HG02870 (cell line): ENCODE measurements around the gene NAV2.

Source experiments
- ATAC-seq: cut with Tn5 transposase; IDR thresholded peaks from one replicate; pipeline ENCODE4 v1.9.1; 2021; ENCODE audit warnings: mild to moderate bottlenecking, moderate library complexity; ENCODE audit not compliant: unreplicated experiment

NAV2 gene

DNA sequence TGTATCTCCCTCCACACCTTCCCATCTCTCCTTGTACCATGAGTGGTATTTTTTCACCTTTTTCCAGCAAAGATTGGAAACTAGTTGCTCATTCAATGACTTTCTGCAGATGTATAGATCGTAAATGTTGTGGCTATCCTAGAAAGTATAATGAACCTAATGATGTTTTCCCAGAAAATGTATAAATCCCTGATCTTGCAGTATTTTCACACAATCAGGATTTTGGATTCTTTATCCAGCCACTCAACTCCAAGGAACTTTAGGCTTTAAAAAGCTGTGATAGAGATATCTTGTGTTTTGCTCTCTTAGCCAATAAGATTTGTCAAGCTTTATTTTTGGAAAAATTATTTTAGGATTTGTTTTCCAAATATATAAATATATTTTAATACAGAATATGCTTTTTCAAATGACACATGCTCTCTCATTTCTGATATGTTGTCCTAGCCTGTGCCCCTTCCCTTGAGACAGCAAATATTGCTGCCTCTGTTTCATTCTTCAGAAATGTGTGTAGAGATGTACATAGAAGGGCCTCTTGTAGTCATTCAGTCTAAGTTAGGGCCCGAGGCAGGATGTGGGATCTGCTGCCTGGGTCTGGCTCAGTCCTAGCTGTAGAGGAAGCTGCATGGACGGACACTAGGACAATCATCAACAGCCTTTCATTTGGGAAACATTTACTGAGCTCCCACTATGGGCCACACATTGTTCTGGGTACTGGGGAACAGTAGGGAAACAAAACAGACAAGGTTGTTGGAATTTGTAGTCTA is 62.4 kb downstream of the NAV2 start:
- ATAC-seq = no peak

GRCh38 chr11:19775622-19776021 is 63.0 kb downstream of the NAV2 start:
- ATAC-seq = no peak

DNA sequence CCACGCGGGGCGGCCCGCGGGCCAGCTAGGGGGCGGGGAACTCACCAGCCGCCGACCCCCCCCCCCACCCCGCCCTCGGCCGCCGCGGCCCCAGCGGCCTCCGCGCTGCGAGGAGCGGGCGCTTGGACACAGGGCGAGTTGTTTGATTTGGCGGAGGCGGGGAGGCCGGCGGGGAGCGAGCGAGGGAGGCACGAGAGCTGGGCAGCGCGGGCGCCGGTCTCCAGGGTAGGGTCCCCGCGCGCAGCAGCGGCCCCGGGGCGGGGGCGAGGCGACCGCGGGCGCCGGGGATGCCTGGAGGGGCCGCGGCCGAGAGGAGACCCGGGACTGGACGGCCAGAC is 64.4 kb downstream of the NAV2 start:
- peak; percentile 26 for ATAC-seq

GRCh38 chr11:19777377-19778102 is 64.9 kb downstream of the NAV2 start:
- peak; percentile 80 for ATAC-seq

DNA sequence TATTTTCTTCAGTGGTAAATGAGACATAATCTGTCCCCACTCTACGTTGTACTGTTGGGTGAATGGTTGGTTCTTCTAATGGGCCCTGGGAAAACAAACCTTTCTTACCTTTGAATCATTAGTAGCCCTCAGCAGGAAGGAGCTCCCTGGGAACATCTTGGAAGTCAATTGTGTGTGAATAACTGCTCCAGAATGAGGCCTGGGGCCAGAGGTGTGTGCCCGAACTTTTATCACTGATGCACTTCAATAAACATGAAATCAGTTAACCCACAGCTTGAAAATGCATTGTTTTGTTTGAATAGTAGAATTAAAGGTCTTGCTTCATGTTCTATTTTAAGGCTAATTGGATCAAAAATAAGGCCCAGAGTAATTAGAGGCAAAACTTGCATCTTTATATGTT is 67.1 kb downstream of the NAV2 start:
- ATAC-seq = no peak

- no peak for ATAC-seq
Measured at GRCh38 chr11:19781351-19781750, 68.7 kb downstream of the NAV2 start.

- no peak for ATAC-seq
Measured at GRCh38 chr11:19785265-19785664, 72.6 kb downstream of the NAV2 start.

DNA sequence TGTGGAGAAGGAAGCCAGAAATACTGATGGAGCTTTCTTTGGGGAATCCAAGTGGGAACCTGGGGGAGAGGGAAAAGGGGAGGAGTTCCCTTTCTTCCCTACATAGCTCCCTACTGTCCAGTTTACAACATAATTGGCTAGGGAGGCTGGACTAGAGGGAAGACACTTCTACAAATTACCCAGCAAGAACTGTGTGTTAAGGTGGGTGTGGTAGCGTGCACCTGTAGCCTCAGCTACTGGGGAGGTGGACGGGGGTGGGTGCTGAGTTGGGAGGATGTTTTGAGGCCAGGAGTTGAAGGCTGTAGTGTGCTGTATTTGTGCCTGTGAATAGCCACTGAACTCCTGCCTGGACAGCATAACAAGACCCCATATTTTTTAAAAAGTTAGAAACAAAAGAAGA is 74.0 kb downstream of the NAV2 start:
- ATAC-seq = no peak

DNA sequence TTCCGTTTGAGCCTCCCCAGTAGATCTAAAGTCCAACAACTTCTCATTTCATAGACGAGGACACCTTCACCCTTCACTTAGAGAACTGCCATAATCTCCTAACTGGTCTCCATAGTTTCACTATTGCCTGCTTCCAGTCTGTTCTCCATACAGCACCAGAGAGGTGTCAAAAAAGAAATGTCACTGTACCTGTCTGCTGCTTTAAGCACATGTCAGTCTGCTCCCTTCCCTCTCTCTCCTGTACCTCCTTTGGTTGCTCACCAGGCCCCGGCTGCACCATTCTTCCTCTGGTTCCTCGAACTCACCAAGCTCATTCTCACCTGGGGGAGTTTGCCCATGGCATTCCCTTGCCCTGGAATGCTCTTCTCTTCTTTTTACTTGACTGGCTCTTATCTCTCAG is 75.8 kb downstream of the NAV2 start:
- ATAC-seq = no peak

DNA sequence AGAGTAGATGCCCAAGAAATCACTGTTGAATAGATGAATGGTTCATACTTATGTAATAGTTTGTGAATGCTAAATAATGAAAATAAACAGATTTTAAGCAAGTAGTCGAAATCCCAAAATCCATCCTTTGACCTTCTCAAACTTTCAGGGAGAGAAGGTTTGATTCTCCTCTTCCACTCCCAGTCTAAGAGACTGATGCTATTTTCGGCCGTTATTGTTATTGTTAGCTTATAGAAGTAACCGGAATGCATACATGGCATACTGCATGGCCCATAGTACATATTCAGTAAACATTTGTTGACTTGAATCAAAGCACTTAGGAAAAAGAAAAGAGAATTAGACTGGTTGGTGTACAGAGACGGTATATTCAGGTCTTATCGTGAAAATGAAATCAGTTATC is 76.6 kb downstream of the NAV2 start:
- ATAC-seq = no peak

- ATAC-seq = no peak
Measured at GRCh38 chr11:19789835-19790710, 77.4 kb downstream of the NAV2 start.

- ATAC-seq = no peak
Measured at GRCh38 chr11:19790831-19791552, 78.4 kb downstream of the NAV2 start.

DNA sequence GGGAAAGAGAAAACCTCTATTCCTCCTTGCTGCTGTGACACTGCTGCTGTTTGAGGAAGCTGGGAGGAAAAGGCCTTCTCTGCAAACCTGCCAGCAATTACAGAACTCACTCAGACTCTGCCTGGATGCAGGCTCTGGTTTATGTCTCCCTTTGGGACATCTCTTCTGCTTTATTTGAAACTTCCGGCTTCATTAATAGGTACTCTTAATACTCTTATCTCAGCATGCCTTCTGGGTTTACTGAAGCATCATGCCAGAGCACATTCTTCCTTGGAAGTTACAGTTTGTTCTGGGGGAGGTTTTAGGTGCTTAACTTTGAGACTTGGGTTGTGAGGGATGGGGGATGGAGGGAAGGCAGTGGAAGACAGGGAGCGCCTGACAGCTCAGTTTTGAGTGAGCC is 79.9 kb downstream of the NAV2 start:
- no peak for ATAC-seq

DNA sequence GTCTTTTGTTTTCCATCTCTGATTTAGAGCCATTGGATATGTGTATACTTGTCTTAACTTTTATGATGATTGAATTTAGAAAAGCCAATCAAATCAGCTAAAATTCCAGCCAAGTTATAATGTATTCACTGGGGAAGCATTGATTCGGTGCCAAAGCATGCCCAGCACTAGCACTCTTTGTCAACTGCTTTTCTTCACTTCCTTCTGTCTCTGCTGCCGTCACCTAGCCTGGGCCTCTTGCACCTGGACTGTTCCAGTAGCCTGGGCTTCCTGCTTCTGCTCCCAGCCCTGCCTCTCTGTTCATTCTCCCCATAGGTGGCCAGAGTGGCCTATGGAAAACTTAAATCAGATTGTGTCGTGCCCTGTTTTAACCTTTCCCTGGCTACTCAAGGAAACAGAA is 80.7 kb downstream of the NAV2 start:
- no peak for ATAC-seq

DNA sequence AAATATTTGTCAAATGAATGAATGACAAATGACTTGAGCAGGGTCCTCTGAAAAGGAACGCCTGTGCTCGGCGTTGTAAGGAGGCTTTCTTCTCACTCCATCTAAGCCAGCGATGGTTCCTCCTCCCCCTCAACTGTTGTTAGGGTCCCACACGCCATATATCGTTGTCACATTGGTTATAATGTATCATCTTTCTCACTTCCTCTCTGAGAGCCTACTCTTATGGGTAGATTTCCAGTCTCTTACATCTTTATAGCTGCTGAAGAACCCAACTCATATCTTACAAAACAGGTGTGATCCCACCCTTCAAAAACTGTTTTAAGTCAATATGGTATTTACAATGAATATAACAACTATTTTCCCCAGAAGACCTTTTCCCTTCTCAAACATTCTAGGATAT is 81.5 kb downstream of the NAV2 start:
- no peak for ATAC-seq

- no peak for ATAC-seq
Measured at GRCh38 chr11:19795082-19795481, 82.4 kb downstream of the NAV2 start.

DNA sequence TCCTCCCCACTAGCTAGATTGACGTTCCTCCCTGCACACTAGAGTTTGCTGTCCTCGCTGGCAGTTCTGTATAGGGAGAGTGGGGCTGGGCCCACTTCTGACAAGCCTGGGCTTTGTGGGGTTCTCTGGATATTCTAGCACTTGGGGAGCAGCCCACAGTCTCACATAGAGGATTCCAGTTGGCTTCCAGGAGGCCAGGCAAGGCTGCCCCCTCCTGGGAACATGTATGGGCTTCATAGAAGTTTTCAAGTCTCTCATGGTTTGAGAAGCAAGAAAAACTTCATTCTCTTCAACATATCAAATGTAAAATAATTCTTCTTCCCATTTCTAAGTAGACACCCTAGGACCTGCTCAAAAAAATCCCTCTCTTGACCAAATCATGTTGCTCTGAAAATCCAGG is 87.5 kb downstream of the NAV2 start:
- ATAC-seq = no peak

- no peak for ATAC-seq
Measured at GRCh38 chr11:19800714-19801519, 88.3 kb downstream of the NAV2 start.

DNA sequence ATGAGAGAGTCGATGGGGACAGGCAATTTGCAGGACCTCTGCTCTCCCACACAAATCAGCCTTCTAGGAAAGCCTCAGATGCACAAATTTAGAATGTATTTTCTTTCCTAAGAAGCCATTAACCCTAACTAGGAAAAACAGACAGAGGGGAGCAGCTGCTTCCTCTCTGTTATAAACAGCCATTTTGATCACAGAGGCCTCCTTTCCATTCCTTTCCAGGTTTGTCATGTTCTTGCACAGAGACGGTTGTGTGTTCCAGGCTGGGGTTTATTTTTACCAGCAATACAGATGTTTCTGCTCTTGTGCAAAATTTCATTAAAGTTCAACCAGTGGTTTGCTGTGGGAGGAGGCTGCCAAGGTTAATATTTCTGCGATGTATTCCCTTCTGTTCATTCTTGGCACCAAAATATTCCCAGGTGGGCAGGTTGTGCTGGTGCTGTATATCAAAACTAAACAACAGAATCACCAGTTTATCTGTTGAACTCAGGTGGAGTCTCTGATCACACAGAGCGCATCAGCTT is 90.2 kb downstream of the NAV2 start:
- ATAC-seq = no peak

GRCh38 chr11:19803506-19803998 is 90.9 kb downstream of the NAV2 start:
- no peak for ATAC-seq
